Measurements from ENCODE around the gene TMEM143.

The TMEM143 gene

GRCh38 chr19:48355365-48355954 lies 8.3 kb downstream of the TMEM143 start:
- TF ChIP-seq EZH2 (IDR thresholded peaks at IDR 0.05; ENCODE audit: borderline replicate concordance, low read depth, low read length, severe bottlenecking) (no peak), CTCF (IDR thresholded peaks at IDR 0.05; ENCODE audit: borderline replicate concordance, extremely low read depth, low read length, poor library complexity, severe bottlenecking) (no peak)
- Histone ChIP-seq H3K4me2 (ENCODE audit: insufficient read depth, low read length) (no peak overlapping the region), H3K27ac (ENCODE audit: low read length) (no peak overlapping the region), H2AFZ (ENCODE audit: low read depth, low read length) (no peak overlapping the region), H3K9me3 (ENCODE audit: insufficient read depth, low read length, severe bottlenecking) (no peaks in the 10 kb centered on the region), H3K27me3 (ENCODE audit: insufficient read depth, low read length, poor library complexity) (no peaks in the 10 kb centered on the region), H3K9ac (ENCODE audit: low read depth, low read length) (no peak overlapping the region), H3K36me3 (ENCODE audit: insufficient read depth, low read length) (no peaks in the 10 kb centered on the region; the same call in 1 of the 2 replicates), H4K20me1 (ENCODE audit: insufficient read depth, low read length) (no peaks in the 10 kb centered on the region), H3K79me2 (ENCODE audit: insufficient read depth, low read length) (no peaks in the 10 kb centered on the region), H3K4me3 (ENCODE audit: low read depth in 1 of 2, low read length in 2 of 2) (no peak overlapping the region), H3K4me1 (ENCODE audit: insufficient read depth, low read length) (no peaks in the 10 kb centered on the region)
- ATAC-seq (ENCODE audit: insufficient read depth, low read depth) (no peak), DNase-seq (no peak)

- Histone ChIP-seq H3K9ac (ENCODE audit: low read depth, low read length) (no peak overlapping the region), H3K4me1 (ENCODE audit: insufficient read depth, low read length) (no peaks in the 10 kb centered on the region), H3K9me3 (ENCODE audit: insufficient read depth, low read length, severe bottlenecking) (no peaks in the 10 kb centered on the region), H3K36me3 (ENCODE audit: insufficient read depth, low read length) (no peaks in the 10 kb centered on the region), H3K4me3 (ENCODE audit: low read depth in 1 of 2, low read length in 2 of 2) (no peak overlapping the region), H2AFZ (ENCODE audit: low read depth, low read length) (no peak overlapping the region), H3K79me2 (ENCODE audit: insufficient read depth, low read length) (no peaks in the 10 kb centered on the region), H4K20me1 (ENCODE audit: insufficient read depth, low read length) (no peaks in the 10 kb centered on the region), H3K27me3 (ENCODE audit: insufficient read depth, low read length, poor library complexity) (no peaks in the 10 kb centered on the region), H3K4me2 (ENCODE audit: insufficient read depth, low read length) (no peak overlapping the region), H3K27ac (ENCODE audit: low read length) (no peak overlapping the region)
- TF ChIP-seq EZH2 (IDR thresholded peaks at IDR 0.05; ENCODE audit: borderline replicate concordance, low read depth, low read length, severe bottlenecking) (no peak), CTCF (IDR thresholded peaks at IDR 0.05; ENCODE audit: borderline replicate concordance, extremely low read depth, low read length, poor library complexity, severe bottlenecking) (no peak)
- no peak for DNase-seq
- no peak for ATAC-seq (ENCODE audit: insufficient read depth, low read depth)
These were observed 9.3 kb downstream of the TMEM143 start for GRCh38 chr19:48354332-48354992.

- H3K27me3 ChIP-seq (ENCODE audit: insufficient read depth, low read length, poor library complexity) = no peaks in the 10 kb centered on the region
- H3K4me2 ChIP-seq (ENCODE audit: insufficient read depth, low read length) = no peak overlapping the region
- no peak for TF ChIP-seq EZH2 (IDR thresholded peaks at IDR 0.05; ENCODE audit: borderline replicate concordance, low read depth, low read length, severe bottlenecking)
- TF ChIP-seq CTCF (IDR thresholded peaks at IDR 0.05; ENCODE audit: borderline replicate concordance, extremely low read depth, low read length, poor library complexity, severe bottlenecking) = no peak
- no peak overlapping the region for H3K4me3 ChIP-seq (ENCODE audit: low read depth in 1 of 2, low read length in 2 of 2)
- no peaks in the 10 kb centered on the region for H3K36me3 ChIP-seq (ENCODE audit: insufficient read depth, low read length)
- no peak overlapping the region for H3K27ac ChIP-seq (ENCODE audit: low read length)
- no peaks in the 10 kb centered on the region for H3K4me1 ChIP-seq (ENCODE audit: insufficient read depth, low read length)
- ATAC-seq (ENCODE audit: insufficient read depth, low read depth) (no peak), DNase-seq (no peak)
- no peak overlapping the region for H3K9ac ChIP-seq (ENCODE audit: low read depth, low read length)
- H3K9me3 ChIP-seq (ENCODE audit: insufficient read depth, low read length, severe bottlenecking) = no peaks in the 10 kb centered on the region
- 0 out of 2 replicates have a peak, but pooled peaks cover 3% of the 10 kb centered on the region for H3K79me2 ChIP-seq (ENCODE audit: insufficient read depth, low read length)
- H2AFZ ChIP-seq (ENCODE audit: low read depth, low read length) = no peak overlapping the region
- H4K20me1 ChIP-seq (ENCODE audit: insufficient read depth, low read length) = no peaks in the 10 kb centered on the region
These were observed 10.1 kb downstream of the TMEM143 start for GRCh38 chr19:48353677-48354076.

Data from DND-41 (cell line).